ENCODE data around the gene SLC6A2. TPM values are rescaled to one million over a fixed set of nuclear protein-coding genes. Genes with fewer than 3 reads are reported as not detected.
A peak's percentile ranks its signal among the peaks of the same experiment; 100 is the strongest.

SLC6A2 gene
- total and polyA plus RNA-seq, 2 of the 13 experiments (the other 11 are each of a cell fraction or from before 2014, with no cell fraction given): 0.62 to 0.66 TPM

- Histone ChIP-seq H4K20me1 (ENCODE audit: insufficient read depth, low read length) (no peaks in the 10 kb centered on the region), H3K4me3 (replicated peaks in 1 of 3; ENCODE audit: insufficient read depth in 1 of 3, low read depth in 2 of 3, low read length in 3 of 3) (no peak overlapping the region), H2AFZ (ENCODE audit: low read length) (no peak overlapping the region), H3K79me2 (ENCODE audit: insufficient read depth, low read length) (no peaks in the 10 kb centered on the region), H3K27ac (ENCODE audit: extremely low read length, insufficient read depth, low read length) (no peak overlapping the region), H3K27me3 (ENCODE audit: control insufficient read depth in 1 of 2, insufficient read depth in 2 of 2, low read length in 2 of 2) (no peaks in the 10 kb centered on the region), H3K9me3 (ENCODE audit: low read length) (peaks cover 10% of the 10 kb centered on the region; the same call in 1 of the 2 replicates), H3K9ac (ENCODE audit: insufficient read depth, low read depth, low read length) (no peak overlapping the region), H3K4me2 (ENCODE audit: low read depth, low read length) (no peak overlapping the region), H3K36me3 (replicated peaks in 1 of 2; ENCODE audit: control insufficient read depth in 1 of 2, insufficient read depth in 2 of 2, low read length in 2 of 2) (no peaks in the 10 kb centered on the region), H3K4me1 (ENCODE audit: insufficient read depth, low read length) (peaks cover 51% of the 10 kb centered on the region)
- intact Hi-C loops (cut with micrococcal nuclease; ENCODE audit: unreplicated experiment): no loop called here
- POLR2A ChIA-PET: no interaction called here
- no TSS peak for BruUV-seq (replicated peaks)
- WGBS (ENCODE audit: low lambda C conversion rate): 44% methylated on average over 1 of the region's 1 CpG
- TF ChIP-seq PLSCR1 (CRISPR knock-in tag; IDR thresholded peaks at IDR 0.05; ENCODE audit: borderline replicate concordance) (no peak), ZNF629 (CRISPR knock-in tag; conservative IDR thresholded peaks at IDR 0.05) (peak; percentile 84), ZMYM3 (CRISPR knock-in tag; IDR thresholded peaks at IDR 0.05) (peak; percentile 51; the same call in 1 of the 2 replicates)
- ATAC-seq: no peak
- CTCF ChIA-PET (ENCODE audit: low intra/inter-chr PET ratio, low total read pairs): no interaction called here
- DNase-seq (ENCODE audit: low spot score): no peak
- in situ Hi-C loops (cut with HindIII; ENCODE audit: extremely low pct_ligation_motif_present, low pct_unique_long_range_greater_than_20kb): no loop called here
- no peak for FAIRE-seq
Observed at GRCh38 chr16:55667753-55668152, 12.0 kb downstream of the SLC6A2 start.

GRCh38 chr16:55668340-55669281 lies 12.8 kb downstream of the SLC6A2 start:
- Histone ChIP-seq H3K27ac (ENCODE audit: extremely low read length, insufficient read depth, low read length) (no peak overlapping the region), H3K9ac (ENCODE audit: insufficient read depth, low read depth, low read length) (no peak overlapping the region), H3K4me2 (ENCODE audit: low read depth, low read length) (peak overlapping the region; percentile 4; the same call in 1 of the 2 replicates), H3K36me3 (replicated peaks in 1 of 2; ENCODE audit: control insufficient read depth in 1 of 2, insufficient read depth in 2 of 2, low read length in 2 of 2) (no peaks in the 10 kb centered on the region), H3K4me3 (replicated peaks in 1 of 3; ENCODE audit: insufficient read depth in 1 of 3, low read depth in 2 of 3, low read length in 3 of 3) (no peak overlapping the region), H3K79me2 (ENCODE audit: insufficient read depth, low read length) (no peaks in the 10 kb centered on the region), H2AFZ (ENCODE audit: low read length) (no peak overlapping the region), H3K27me3 (ENCODE audit: control insufficient read depth in 1 of 2, insufficient read depth in 2 of 2, low read length in 2 of 2) (no peaks in the 10 kb centered on the region), H3K4me1 (ENCODE audit: insufficient read depth, low read length) (peaks cover 44% of the 10 kb centered on the region), H3K9me3 (ENCODE audit: low read length) (peaks cover 3% of the 10 kb centered on the region; the same call in 1 of the 2 replicates), H4K20me1 (ENCODE audit: insufficient read depth, low read length) (no peaks in the 10 kb centered on the region)
- ChIA-PET POLR2A (no interaction called here), CTCF (ENCODE audit: low intra/inter-chr PET ratio, low total read pairs) (no interaction called here)
- in situ Hi-C loops (cut with HindIII; ENCODE audit: extremely low pct_ligation_motif_present, low pct_unique_long_range_greater_than_20kb): no loop called here
- peak; percentile 33 for DNase-seq (ENCODE audit: low spot score)
- no TSS peak for BruUV-seq (replicated peaks)
- intact Hi-C loops (cut with micrococcal nuclease; ENCODE audit: unreplicated experiment): loop anchor here (1.0 kb wide), 1 partner anchor 32 kb away; no protein-coding TSS in a partner anchor
- no peak; the same call in 2 of the 3 replicates for ATAC-seq
- no peak for FAIRE-seq
- 44% methylated on average over 8 of the region's 9 CpGs for WGBS (ENCODE audit: low lambda C conversion rate)
- peak; percentile 35; the same call in 1 of the 2 replicates for TF ChIP-seq SOX5 (CRISPR knock-in tag; IDR thresholded peaks at IDR 0.05; ENCODE audit: borderline replicate concordance)
- TF ChIP-seq CREB1 (IDR thresholded peaks at IDR 0.05): no peak
- no peak for TF ChIP-seq CREB1 (CRISPR knock-in tag; IDR thresholded peaks at IDR 0.05)
- TF ChIP-seq MTA1 (CRISPR knock-in tag; IDR thresholded peaks at IDR 0.05; ENCODE audit: borderline replicate concordance): no peak
- no peak for TF ChIP-seq MAFG (CRISPR knock-in tag; IDR thresholded peaks at IDR 0.05)
- no peak for TF ChIP-seq ZNF280D (CRISPR knock-in tag; IDR thresholded peaks at IDR 0.05)
- TF ChIP-seq TEAD2 (CRISPR knock-in tag; IDR thresholded peaks at IDR 0.05): no peak
- TF ChIP-seq DRAP1 (CRISPR knock-in tag; IDR thresholded peaks at IDR 0.05): no peak
- no peak for TF ChIP-seq ZNF740 (CRISPR knock-in tag; IDR thresholded peaks at IDR 0.05)
- TF ChIP-seq CEBPB (IDR thresholded peaks at IDR 0.05; ENCODE audit: borderline replicate concordance, low read depth, low read length): peak; percentile 58; the same call in 1 of the 2 replicates
